Measurements from ENCODE around the gene SMIM15. TPM values are rescaled to one million over a fixed set of nuclear protein-coding genes. Genes with fewer than 3 reads are reported as not detected.

SMIM15 gene
- polyA plus RNA-seq, 1 donor from 2014 or later: 30.1 TPM

DNA sequence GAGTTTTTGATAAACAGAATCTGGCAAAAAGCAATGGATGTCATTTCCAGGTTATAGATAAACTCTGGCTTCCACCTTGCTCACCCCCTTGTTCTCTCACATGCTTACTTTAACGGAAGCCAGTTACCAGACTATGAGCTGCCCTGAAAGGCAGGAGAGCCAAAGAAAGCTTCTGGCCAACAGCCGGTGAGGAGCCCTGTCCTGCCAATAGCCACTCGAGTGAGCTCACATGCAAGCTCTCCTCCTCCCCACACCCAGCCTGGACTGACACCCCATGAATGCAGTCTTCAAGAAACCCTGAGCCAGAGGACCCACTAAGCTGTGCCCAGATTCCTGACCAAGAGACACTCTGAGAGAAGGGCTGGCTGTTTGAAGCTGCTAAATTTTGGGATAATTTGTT, 14.4 kb upstream of the SMIM15 start:
- H3K4me2 ChIP-seq (ENCODE audit: low read length): no peak overlapping the region
- H3K4me3 ChIP-seq (ENCODE audit: low read length): no peak overlapping the region
- no peak overlapping the region for H3K9ac ChIP-seq (ENCODE audit: low read length)
- H3K9me3 ChIP-seq (ENCODE audit: low read length): no peaks in the 10 kb centered on the region
- no peaks in the 10 kb centered on the region for H3K9me2 ChIP-seq (ENCODE audit: insufficient read depth, low read length)
- TF ChIP-seq SMC3 (conservative IDR thresholded peaks at IDR 0.05; ENCODE audit: poor library complexity) (no peak), EZH2 (IDR thresholded peaks at IDR 0.05; ENCODE audit: borderline replicate concordance, insufficient read depth, low read length, poor library complexity, severe bottlenecking) (no peak), CTCF (IDR thresholded peaks at IDR 0.05; ENCODE audit: poor library complexity, severe bottlenecking) (no peak), EP300 (conservative IDR thresholded peaks at IDR 0.05; ENCODE audit: poor library complexity, severe bottlenecking) (no peak), RAD21 (conservative IDR thresholded peaks at IDR 0.05) (no peak), REST (IDR thresholded peaks at IDR 0.05; ENCODE audit: borderline replicate concordance) (no peak), TAF1 (IDR thresholded peaks at IDR 0.05; ENCODE audit: low read depth) (no peak), POLR2AphosphoS5 (IDR thresholded peaks at IDR 0.05) (no peak), MXI1 (conservative IDR thresholded peaks at IDR 0.05; ENCODE audit: poor library complexity, severe bottlenecking) (no peak)
- no peaks in the 10 kb centered on the region for H3K79me2 ChIP-seq (replicated peaks; ENCODE audit: insufficient read depth, low read length)
- no peaks in the 10 kb centered on the region for H3K27me3 ChIP-seq (ENCODE audit: insufficient read depth, low read depth, low read length)
- H4K20me1 ChIP-seq (ENCODE audit: insufficient read depth): no peaks in the 10 kb centered on the region
- no peak overlapping the region for H2AFZ ChIP-seq (ENCODE audit: low read depth, low read length)
- no peaks in the 10 kb centered on the region for H3K36me3 ChIP-seq (ENCODE audit: insufficient read depth, low read length)
- no peaks in the 10 kb centered on the region for H3F3A ChIP-seq (ENCODE audit: insufficient read depth, low read length, poor library complexity, severe bottlenecking)
- no peak overlapping the region for H3K27ac ChIP-seq (ENCODE audit: low read length)

DNA sequence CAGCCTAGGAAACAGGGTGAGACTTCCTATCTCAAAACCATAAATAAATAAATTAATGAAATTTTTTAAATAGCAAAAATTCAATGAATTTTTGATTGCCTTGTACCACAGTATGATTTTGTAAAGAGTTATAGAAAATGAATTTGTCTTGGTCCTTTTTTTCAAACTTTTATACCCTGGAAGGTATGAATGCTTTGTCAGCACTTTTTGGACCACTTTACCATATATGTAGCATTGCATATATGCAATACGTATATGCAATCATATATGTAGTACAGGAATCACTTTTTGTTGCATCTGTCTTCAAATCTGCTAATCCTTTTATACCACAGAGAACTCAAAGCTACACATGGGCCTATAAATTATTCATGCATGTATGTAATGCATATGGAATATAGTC, 9.2 kb upstream of the SMIM15 start:
- Histone ChIP-seq H3K36me3 (ENCODE audit: insufficient read depth, low read length) (no peaks in the 10 kb centered on the region), H3K9ac (ENCODE audit: low read length) (no peak overlapping the region), H3K4me3 (ENCODE audit: low read length) (no peak overlapping the region), H2AFZ (ENCODE audit: low read depth, low read length) (no peak overlapping the region), H3K4me2 (ENCODE audit: low read length) (no peak overlapping the region), H3F3A (ENCODE audit: insufficient read depth, low read length, poor library complexity, severe bottlenecking) (no peaks in the 10 kb centered on the region), H3K9me2 (ENCODE audit: insufficient read depth, low read length) (no peaks in the 10 kb centered on the region), H3K27me3 (ENCODE audit: insufficient read depth, low read depth, low read length) (no peaks in the 10 kb centered on the region), H4K20me1 (ENCODE audit: insufficient read depth) (no peaks in the 10 kb centered on the region), H3K79me2 (replicated peaks; ENCODE audit: insufficient read depth, low read length) (no peaks in the 10 kb centered on the region), H3K27ac (ENCODE audit: low read length) (no peak overlapping the region), H3K9me3 (ENCODE audit: low read length) (no peaks in the 10 kb centered on the region)
- TF ChIP-seq SMC3 (conservative IDR thresholded peaks at IDR 0.05; ENCODE audit: poor library complexity): no peak
- no peak for TF ChIP-seq POLR2AphosphoS5 (IDR thresholded peaks at IDR 0.05)
- no peak for TF ChIP-seq EZH2 (IDR thresholded peaks at IDR 0.05; ENCODE audit: borderline replicate concordance, insufficient read depth, low read length, poor library complexity, severe bottlenecking)
- no peak for TF ChIP-seq MXI1 (conservative IDR thresholded peaks at IDR 0.05; ENCODE audit: poor library complexity, severe bottlenecking)
- no peak for TF ChIP-seq TAF1 (IDR thresholded peaks at IDR 0.05; ENCODE audit: low read depth)
- TF ChIP-seq EP300 (conservative IDR thresholded peaks at IDR 0.05; ENCODE audit: poor library complexity, severe bottlenecking): no peak
- no peak for TF ChIP-seq CTCF (IDR thresholded peaks at IDR 0.05; ENCODE audit: poor library complexity, severe bottlenecking)
- no peak for TF ChIP-seq REST (IDR thresholded peaks at IDR 0.05; ENCODE audit: borderline replicate concordance)
- TF ChIP-seq RAD21 (conservative IDR thresholded peaks at IDR 0.05): no peak

Data from neural cell (in vitro differentiated cells).